Measurements from ENCODE around the gene GEMIN2.
"Not testable (repeated sequence)": the region's sequence is repeated elsewhere in the genome, so short reads cannot be mapped to it uniquely, and the experiment has no call there.

- not testable (repeated sequence) for TF ChIP-seq CTCF (IDR thresholded peaks at IDR 0.05); POLR2A (IDR thresholded peaks at IDR 0.05); POLR2AphosphoS5 (IDR thresholded peaks at IDR 0.05; ENCODE audit: insufficient read depth in 1 of 2, low read depth in 1 of 2)
Observed at GRCh38 chr14:39069169-39069805, 44.8 kb upstream of the GEMIN2 start.
